HepG2 (cell line): Measurements from ENCODE around the gene MLLT10. TPM values are rescaled to one million over a fixed set of nuclear protein-coding genes. Genes with fewer than 3 reads are reported as not detected.

Experiments
- ATAC-seq: fragments of 200-7000 bp; cut with Tn5 transposase; 3 replicates; pipeline ENCODE4 v1.9.1; 2020; ENCODE audit warnings: mild to moderate bottlenecking, moderate library complexity
- BruUV-seq: library from RNA; stranded (reverse); fragments of 400-500 nt; replicated peaks from 2 replicates; lab custom pipeline; 2021; lab: Mats Ljungman, UMichigan
- CTCF ChIA-PET: fragments of 300-600 bp; formaldehyde crosslinking; extraction: SDS; loops from one replicate; lab custom pipeline; 2021; ENCODE audit warnings: low total read pairs, inconsistent platforms, low intra/inter-chr PET ratio; lab: Yijun Ruan, JAX
- POLR2A ChIA-PET: fragments of 350-600 bp; sonication (Branson Sonifier 250); formaldehyde crosslinking; loops from one replicate; lab custom pipeline; 2020; ENCODE audit warnings: antibody characterized with exemption, inconsistent platforms; lab: Yijun Ruan, JAX
- DNase-seq: peaks from one replicate; pipeline ENCODE4 v3.0.0-alpha.2; 2015; ENCODE audit warnings: low spot score
- FAIRE-seq: peaks from 3 replicates; lab custom pipeline; 2011; peaks lifted over from hg19 to GRCh38; lab: Jason Lieb, UNC
- H2AFZ ChIP-seq: one replicate; pipeline ENCODE4 v1.6.1; 2011; ENCODE audit warnings: low read length, inconsistent platforms
- H3K27ac ChIP-seq: fragments of 300-600 bp; 3 replicates; pipeline ENCODE4 v1.8.0; 2011; ENCODE audit warnings: mixed run types, mild to moderate bottlenecking, mixed read lengths, low read length, inconsistent platforms; ENCODE audit not compliant: insufficient read depth; ENCODE audit errors: extremely low read length
- H3K27me3 ChIP-seq, 2 experiments: fragments of 200-600 bp in 1 of 2; 2 replicates in 1 of 2; 3 replicates in 1 of 2; pipeline versions ENCODE4 v1.6.0 to v1.8.0; 2011; ENCODE audit warnings: low read length in 2 of 2, mild to moderate bottlenecking in 2 of 2, moderate library complexity in 2 of 2, inconsistent platforms in 1 of 2; ENCODE audit not compliant: insufficient read depth in 2 of 2, control insufficient read depth in 1 of 2
- H3K36me3 ChIP-seq, 2 experiments: fragments of 200-600 bp in 1 of 2; replicated peaks in 1 of 2; 2 replicates in 1 of 2; 3 replicates in 1 of 2; pipeline versions ENCODE4 v1.5.1 to v1.8.0; 2011; ENCODE audit warnings: low read length in 2 of 2, inconsistent platforms in 1 of 2; ENCODE audit not compliant: insufficient read depth in 2 of 2, control insufficient read depth in 1 of 2
- H3K4me1 ChIP-seq: 2 replicates; pipeline ENCODE4 v1.5.1; 2012; ENCODE audit warnings: low read length, inconsistent platforms; ENCODE audit not compliant: insufficient read depth
- H3K4me2 ChIP-seq: 2 replicates; pipeline ENCODE4 v1.6.0; 2011; ENCODE audit warnings: low read depth, low read length, inconsistent platforms
- H3K4me3 ChIP-seq, 3 experiments: fragments of 200-600 bp in 1 of 3; sonication (generic), shearing (Covaris generic) in 1 of 3; replicated peaks in 1 of 3; 2 replicates each; pipeline ENCODE4 v1.5.1; 2011 to 2016; ENCODE audit warnings: low read length in 3 of 3, inconsistent platforms in 2 of 3, low read depth in 2 of 3, mild to moderate bottlenecking in 2 of 3, control low read depth in 1 of 3, mixed read lengths in 1 of 3; ENCODE audit not compliant: insufficient read depth in 1 of 3
- H3K79me2 ChIP-seq: one replicate; pipeline ENCODE4 v1.6.1; 2011; ENCODE audit warnings: low read length, inconsistent platforms; ENCODE audit not compliant: insufficient read depth
- H3K9ac ChIP-seq: 2 replicates; pipeline ENCODE4 v1.6.0; 2011; ENCODE audit warnings: mild to moderate bottlenecking, low read depth, low read length, inconsistent platforms; ENCODE audit not compliant: insufficient read depth
- H3K9me3 ChIP-seq: 2 replicates; pipeline ENCODE4 v1.5.1; 2012; ENCODE audit warnings: mild to moderate bottlenecking, low read length
- H4K20me1 ChIP-seq: 2 replicates; pipeline ENCODE4 v1.6.0; 2011; ENCODE audit warnings: inconsistent platforms, mild to moderate bottlenecking, low read length, moderate library complexity; ENCODE audit not compliant: insufficient read depth
- ARNTL ChIP-seq: sonication (generic); formaldehyde crosslinking; IDR thresholded peaks from 2 replicates; pipeline ENCODE4 v1.4.0; 2020; ENCODE audit warnings: mild to moderate bottlenecking, missing genetic modification reagents
- FOXP1 ChIP-seq, 2 experiments: fragments of 450-650 bp in 1 of 2; IDR thresholded peaks; 2 replicates each; pipeline ENCODE4 v1.6.1; 2017 to 2018; ENCODE audit warnings: antibody characterized with exemption in 1 of 2
- GABPA ChIP-seq, 2 experiments: IDR thresholded peaks; 2 replicates each; pipeline ENCODE4 v1.6.1; 2011 to 2016; ENCODE audit warnings: low read depth in 2 of 2, low read length in 1 of 2, missing biosample characterization in 1 of 2, missing genetic modification characterization in 1 of 2
- HOXA5 ChIP-seq: sonication (generic); formaldehyde crosslinking; IDR thresholded peaks from 2 replicates; pipeline ENCODE4 v1.4.0; 2020; ENCODE audit warnings: missing genetic modification reagents
- MAFF ChIP-seq: IDR thresholded peaks from 2 replicates; pipeline ENCODE4 v1.6.1; 2011; ENCODE audit warnings: low read depth, low read length, improper control_type of control experiment
- NRL ChIP-seq: sonication (generic); formaldehyde crosslinking; IDR thresholded peaks from 2 replicates; pipeline ENCODE4 v1.5.0; 2020; ENCODE audit warnings: missing genetic modification reagents, mild to moderate bottlenecking, moderate library complexity, borderline replicate concordance
- RAD21 ChIP-seq: fragments of 450-650 bp; formaldehyde crosslinking; IDR thresholded peaks from 2 replicates; pipeline ENCODE4 v1.5.0; 2020; ENCODE audit warnings: mild to moderate bottlenecking
- RBM39 ChIP-seq: fragments of 200-400 bp; formaldehyde crosslinking; IDR thresholded peaks from one replicate; pipeline ENCODE4 v1.6.1; 2018; ENCODE audit warnings: antibody characterized with exemption, mild to moderate bottlenecking, low read depth, low read length; ENCODE audit not compliant: poor library complexity, severe bottlenecking
- REXO4 ChIP-seq: sonication (generic); formaldehyde crosslinking; IDR thresholded peaks from 2 replicates; pipeline ENCODE4 v1.8.0; 2022; ENCODE audit warnings: missing genetic modification reagents, mild to moderate bottlenecking, borderline replicate concordance
- TGIF2 ChIP-seq: IDR thresholded peaks from 2 replicates; pipeline ENCODE4 v1.6.1; 2016; ENCODE audit warnings: control low read depth, missing compliant biosample characterization
- THAP11 ChIP-seq: IDR thresholded peaks from 2 replicates; pipeline ENCODE4 v1.6.1; 2016; ENCODE audit warnings: missing biosample characterization, missing genetic modification reagents
- ZNF678 ChIP-seq: sonication (generic); formaldehyde crosslinking; IDR thresholded peaks from 2 replicates; pipeline ENCODE4 v1.4.0; 2020; ENCODE audit warnings: mild to moderate bottlenecking, missing genetic modification reagents
- ZNF775 ChIP-seq: sonication (generic); formaldehyde crosslinking; IDR thresholded peaks from 2 replicates; pipeline ENCODE4 v1.4.0; 2020; ENCODE audit warnings: missing genetic modification reagents, mild to moderate bottlenecking, moderate library complexity, borderline replicate concordance
- WGBS: methylation state at CpG from one replicate; pipeline ENCODE4 v1.1.6; 2017; ENCODE audit warnings: low lambda C conversion rate; 5-methylcytosine and 5-hydroxymethylcytosine counted together
- in situ Hi-C: cut with HindIII; loops from 2 replicates; pipeline ENCODE4 v1.10.0; 2017; ENCODE audit warnings: low pct_unique_long_range_greater_than_20kb; ENCODE audit not compliant: extremely low pct_ligation_motif_present
- intact Hi-C: fragments of 100-400 bp; cut with micrococcal nuclease; formaldehyde crosslinking; loops from one replicate; pipeline ENCODE4 v1.10.0; 2022; ENCODE audit not compliant: unreplicated experiment
- polyA plus RNA-seq, 8 experiments: library from polyadenylated mRNA; depleted of rRNA in 3 of 8; stranded (reverse) in 7 of 8; unstranded in 1 of 8; fragments of >200 nt; fragmentation: Illumina TruSeq in 4 of 8; extraction: Trizol in 4 of 8; gene quantifications; 2 replicates each; pipeline versions ENCODE4 v1.2.1 to v1.2.3, GENCODE V29; 2011 to 2016; ENCODE audit warnings: low read depth in 4 of 8, missing spikeins in 1 of 8, mixed read lengths in 1 of 8; ENCODE audit not compliant: insufficient read depth in 1 of 8
- total RNA-seq, 5 experiments: library from RNA; depleted of rRNA; stranded (reverse); fragments of >200 nt; fragmentation: Illumina TruSeq; extraction: Trizol; gene quantifications; 2 replicates each; pipeline ENCODE4 v1.2.3, GENCODE V29; 2016; ENCODE audit warnings: low read depth in 1 of 5
- TF ChIP-seq, protein P1 (sequence below): sonication (generic); formaldehyde crosslinking; IDR thresholded peaks from 2 replicates; pipeline ENCODE4 v1.8.0; 2023; ENCODE audit warnings: mild to moderate bottlenecking, missing genetic modification reagents
- TF ChIP-seq, protein P2 (sequence below): sonication (generic); formaldehyde crosslinking; IDR thresholded peaks from 2 replicates; pipeline ENCODE4 v1.5.1; 2020; ENCODE audit warnings: missing genetic modification reagents, mild to moderate bottlenecking, borderline replicate concordance
- TF ChIP-seq, protein P3 (sequence below): IDR thresholded peaks from 2 replicates; pipeline ENCODE4 v1.6.1; 2016; ENCODE audit warnings: control low read depth
- TF ChIP-seq, protein P4 (sequence below): sonication (generic); formaldehyde crosslinking; IDR thresholded peaks from 2 replicates; pipeline ENCODE4 v1.5.0; 2020; ENCODE audit warnings: missing genetic modification reagents
- TF ChIP-seq, protein P5 (sequence below), 2 experiments: sonication (generic) in 1 of 2; formaldehyde crosslinking in 1 of 2; IDR thresholded peaks; 2 replicates each; pipeline versions ENCODE4 v1.5.1 to v1.6.1; 2011 to 2020; ENCODE audit warnings: borderline replicate concordance in 1 of 2, low read depth in 1 of 2, low read length in 1 of 2, mild to moderate bottlenecking in 1 of 2, missing genetic modification reagents in 1 of 2, moderate library complexity in 1 of 2

The MLLT10 gene
- total and polyA plus RNA-seq, 2 of the 13 experiments (the other 11 are each of a cell fraction or from before 2014, with no cell fraction given) = 51.3 to 84.1 TPM

DNA sequence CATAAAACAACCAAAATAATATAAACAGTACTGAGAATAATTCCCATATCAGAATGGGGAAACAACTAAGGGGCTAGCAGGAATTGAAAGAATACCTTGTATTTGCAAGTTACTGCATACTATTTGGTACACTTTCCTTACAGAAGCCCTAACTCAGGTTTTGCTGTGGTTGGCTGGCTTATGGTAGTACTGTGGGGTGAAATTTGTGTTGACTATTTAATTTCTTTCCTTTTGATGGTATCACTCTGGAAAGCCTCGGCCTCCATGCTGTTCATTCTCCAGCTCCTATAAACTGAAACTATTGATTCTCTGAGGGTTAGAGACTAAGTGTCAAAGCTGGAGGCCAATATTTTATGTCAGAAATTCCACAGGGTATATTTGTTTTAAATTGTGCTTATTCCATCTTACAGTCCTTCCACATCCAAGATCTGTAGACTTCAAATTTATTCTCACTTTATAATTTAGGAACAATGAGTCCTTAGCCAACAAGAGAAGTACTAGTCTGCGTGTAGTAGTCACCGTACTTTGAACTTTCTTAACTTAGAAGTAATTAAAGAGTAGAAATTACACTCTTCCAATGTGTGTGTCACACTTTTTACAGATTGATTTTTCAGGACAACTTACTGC lies 22.0 kb upstream of the MLLT10 start:
- Histone ChIP-seq H3K9ac (no peak overlapping the region), H3K36me3 (no peaks in the 10 kb centered on the region), H3K27ac (peak overlapping the region; percentile 13), H3K4me1 (peaks cover 85% of the 10 kb centered on the region), H3K27me3 (no peaks in the 10 kb centered on the region; a peak in 1 of 5 replicates), H3K4me2 (peak overlapping the region; percentile 19; the same call in 1 of the 2 replicates), H4K20me1 (no peaks in the 10 kb centered on the region), H3K4me3 (no peak overlapping the region), H2AFZ (no peak overlapping the region), H3K9me3 (no peaks in the 10 kb centered on the region), H3K79me2 (no peaks in the 10 kb centered on the region)
- BruUV-seq = no TSS peak
- FAIRE-seq = no peak
- in situ Hi-C loops (loop anchor here (25.0 kb wide), 1 partner anchor 800 kb away; the partner anchor contains the start of genes BMI1 and COMMD3), intact Hi-C loops (no loop called here)
- ChIA-PET POLR2A (interaction anchor here (2.2 to 5.1 kb wide), 3 partner anchors 13 to 16 kb away, joined by 18 to 60 read pairs (median 33); partner anchors contain the start of gene SKIDA1), CTCF (no interaction called here)
- 63% methylated on average over 3 of the region's 3 CpGs for WGBS
- no peak for ATAC-seq
- no peak for DNase-seq
- TF ChIP-seq GABPA (IDR thresholded peaks at IDR 0.05; ENCODE audit: low read depth, low read length) = no peak
- TF ChIP-seq GABPA (CRISPR knock-in tag; IDR thresholded peaks at IDR 0.05; ENCODE audit: low read depth) = no peak
- TF ChIP-seq ZNF678 (CRISPR knock-in tag) = no peak
- TF ChIP-seq, protein P1, sequence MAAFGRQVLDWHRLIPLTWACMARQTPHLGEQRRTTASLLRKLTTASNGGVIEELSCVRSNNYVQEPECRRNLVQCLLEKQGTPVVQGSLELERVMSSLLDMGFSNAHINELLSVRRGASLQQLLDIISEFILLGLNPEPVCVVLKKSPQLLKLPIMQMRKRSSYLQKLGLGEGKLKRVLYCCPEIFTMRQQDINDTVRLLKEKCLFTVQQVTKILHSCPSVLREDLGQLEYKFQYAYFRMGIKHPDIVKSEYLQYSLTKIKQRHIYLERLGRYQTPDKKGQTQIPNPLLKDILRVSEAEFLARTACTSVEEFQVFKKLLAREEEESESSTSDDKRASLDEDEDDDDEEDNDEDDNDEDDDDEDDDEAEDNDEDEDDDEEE (CRISPR knock-in tag) = no peak
- no peak for TF ChIP-seq NRL
- no peak for TF ChIP-seq ARNTL (CRISPR knock-in tag)
- TF ChIP-seq, protein P2, sequence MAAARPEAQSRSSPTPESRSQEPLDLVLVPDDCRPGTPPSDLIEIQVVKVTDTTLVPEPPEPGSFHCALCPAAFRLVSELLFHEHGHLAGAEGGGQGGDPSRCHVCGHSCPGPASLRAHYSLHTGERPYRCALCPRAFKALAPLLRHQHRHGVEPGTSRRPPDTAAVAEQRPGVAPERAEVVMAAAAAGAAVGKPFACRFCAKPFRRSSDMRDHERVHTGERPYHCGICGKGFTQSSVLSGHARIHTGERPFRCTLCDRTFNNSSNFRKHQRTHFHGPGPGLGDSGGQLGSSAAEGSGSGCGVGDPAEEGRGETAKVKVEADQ (CRISPR knock-in tag) = no peak
- TF ChIP-seq MAFF = no peak
- TF ChIP-seq RBM39 = no peak
- TF ChIP-seq TGIF2 (CRISPR knock-in tag) = no peak
- TF ChIP-seq, protein P3, sequence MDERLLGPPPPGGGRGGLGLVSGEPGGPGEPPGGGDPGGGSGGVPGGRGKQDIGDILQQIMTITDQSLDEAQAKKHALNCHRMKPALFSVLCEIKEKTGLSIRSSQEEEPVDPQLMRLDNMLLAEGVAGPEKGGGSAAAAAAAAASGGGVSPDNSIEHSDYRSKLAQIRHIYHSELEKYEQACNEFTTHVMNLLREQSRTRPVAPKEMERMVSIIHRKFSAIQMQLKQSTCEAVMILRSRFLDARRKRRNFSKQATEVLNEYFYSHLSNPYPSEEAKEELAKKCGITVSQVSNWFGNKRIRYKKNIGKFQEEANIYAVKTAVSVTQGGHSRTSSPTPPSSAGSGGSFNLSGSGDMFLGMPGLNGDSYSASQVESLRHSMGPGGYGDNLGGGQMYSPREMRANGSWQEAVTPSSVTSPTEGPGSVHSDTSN = no peak
- TF ChIP-seq, protein P4, sequence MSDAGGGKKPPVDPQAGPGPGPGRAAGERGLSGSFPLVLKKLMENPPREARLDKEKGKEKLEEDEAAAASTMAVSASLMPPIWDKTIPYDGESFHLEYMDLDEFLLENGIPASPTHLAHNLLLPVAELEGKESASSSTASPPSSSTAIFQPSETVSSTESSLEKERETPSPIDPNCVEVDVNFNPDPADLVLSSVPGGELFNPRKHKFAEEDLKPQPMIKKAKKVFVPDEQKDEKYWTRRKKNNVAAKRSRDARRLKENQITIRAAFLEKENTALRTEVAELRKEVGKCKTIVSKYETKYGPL (CRISPR knock-in tag) = no peak
- TF ChIP-seq REXO4 (CRISPR knock-in tag) = no peak
- no peak for TF ChIP-seq THAP11 (CRISPR knock-in tag)
- no peak for TF ChIP-seq FOXP1 (IDR thresholded peaks at IDR 0.05)
- no peak for TF ChIP-seq FOXP1 (CRISPR knock-in tag; IDR thresholded peaks at IDR 0.05)
- no peak for TF ChIP-seq HOXA5
- no peak for TF ChIP-seq RAD21
- TF ChIP-seq, protein P5, sequence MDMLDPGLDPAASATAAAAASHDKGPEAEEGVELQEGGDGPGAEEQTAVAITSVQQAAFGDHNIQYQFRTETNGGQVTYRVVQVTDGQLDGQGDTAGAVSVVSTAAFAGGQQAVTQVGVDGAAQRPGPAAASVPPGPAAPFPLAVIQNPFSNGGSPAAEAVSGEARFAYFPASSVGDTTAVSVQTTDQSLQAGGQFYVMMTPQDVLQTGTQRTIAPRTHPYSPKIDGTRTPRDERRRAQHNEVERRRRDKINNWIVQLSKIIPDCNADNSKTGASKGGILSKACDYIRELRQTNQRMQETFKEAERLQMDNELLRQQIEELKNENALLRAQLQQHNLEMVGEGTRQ (IDR thresholded peaks at IDR 0.05; ENCODE audit: low read depth, low read length) = no peak
- TF ChIP-seq, protein P5 (CRISPR knock-in tag; IDR thresholded peaks at IDR 0.05; ENCODE audit: borderline replicate concordance) = no peak
- TF ChIP-seq ZNF775 = no peak
